ENCODE results near the gene CDH7. TPM values are rescaled to one million over a fixed set of nuclear protein-coding genes. Genes with fewer than 3 reads are reported as not detected.

CDH7 gene
- total RNA-seq, 4 donors from 2014 or later = 0.04 TPM; not detected in 3

DNA sequence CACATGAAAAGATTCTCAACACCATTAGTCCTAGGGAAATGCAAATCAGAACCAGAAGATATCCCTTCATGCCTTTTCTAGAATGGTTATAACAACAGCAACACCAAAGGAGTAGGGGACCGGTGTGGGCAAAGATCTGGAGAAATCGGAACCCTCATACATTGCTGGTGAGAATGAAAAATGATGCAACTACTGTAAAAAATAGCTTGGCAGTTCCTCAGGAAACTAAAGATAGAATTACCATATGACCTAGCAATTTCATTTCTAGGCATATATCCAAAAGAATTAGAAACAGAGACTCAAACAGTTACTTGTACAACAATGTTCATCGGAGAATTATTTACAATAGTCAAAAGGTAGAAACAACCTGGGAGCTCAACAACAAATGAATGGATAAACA, 29.2 kb upstream of the CDH7 start:
- Histone ChIP-seq H3K27me3 (no peaks in the 10 kb centered on the region), H3K4me1 (no peaks in the 10 kb centered on the region), H3K27ac (no peak overlapping the region), H3K9me3 (no peaks in the 10 kb centered on the region), H3K4me3 (no peak overlapping the region), H3K36me3 (no peaks in the 10 kb centered on the region)
- WGBS, 2 donors (ENCODE audit: low coverage in 1 of 2) = 14 to 20% methylated on average over 2 to 3 of the region's 3 CpGs
- no peak for ATAC-seq
- no peak for TF ChIP-seq CTCF (IDR thresholded peaks at IDR 0.05)
- no peak for TF ChIP-seq EP300 (IDR thresholded peaks at IDR 0.05)
- no peak for TF ChIP-seq POLR2AphosphoS5 (IDR thresholded peaks at IDR 0.05)
- TF ChIP-seq POLR2A (IDR thresholded peaks at IDR 0.05) = no peak

DNA sequence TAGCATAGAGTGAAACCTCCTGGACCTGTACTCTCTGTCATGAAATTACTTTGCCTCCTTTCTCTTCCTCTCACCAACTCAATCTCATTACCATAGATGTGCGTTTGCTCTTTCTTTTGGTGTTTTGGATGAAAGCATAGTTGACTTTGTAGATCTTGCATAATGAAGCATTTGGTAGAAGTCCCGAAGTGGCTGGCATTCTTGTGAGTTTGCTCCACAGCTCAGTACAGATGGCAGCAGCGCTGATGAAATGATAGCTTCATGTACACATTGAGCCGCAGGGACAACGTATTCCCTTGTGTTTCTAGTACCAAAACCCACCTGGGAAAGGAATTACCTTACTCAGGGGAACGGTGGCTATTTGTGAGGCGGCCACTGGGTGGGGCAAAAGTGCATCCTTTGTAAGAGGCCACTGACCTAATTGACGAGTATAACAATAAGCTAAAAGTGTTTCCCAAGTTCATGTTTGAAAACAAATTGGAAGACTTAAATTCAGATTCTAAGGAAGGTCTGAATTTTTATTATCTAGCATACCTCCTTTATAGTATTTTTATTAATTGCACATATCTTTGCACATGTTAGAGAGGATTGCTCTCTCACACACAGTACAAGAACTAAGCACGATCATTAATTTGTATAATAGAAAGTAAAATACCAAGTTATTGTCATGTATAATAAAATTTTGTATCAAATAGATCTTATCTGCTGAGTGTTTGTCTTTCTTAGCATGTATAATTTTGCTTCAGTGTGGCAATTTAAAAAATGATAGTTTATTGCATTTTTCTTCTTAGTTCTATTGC, 25.4 kb upstream of the CDH7 start:
- Histone ChIP-seq H3K4me1 (no peaks in the 10 kb centered on the region), H3K27ac (no peak overlapping the region), H3K4me3 (no peak overlapping the region), H3K27me3 (no peaks in the 10 kb centered on the region), H3K36me3 (no peaks in the 10 kb centered on the region), H3K9me3 (no peaks in the 10 kb centered on the region)
- no peak for TF ChIP-seq EP300 (IDR thresholded peaks at IDR 0.05)
- TF ChIP-seq CTCF (IDR thresholded peaks at IDR 0.05) = no peak
- no peak for TF ChIP-seq POLR2AphosphoS5 (IDR thresholded peaks at IDR 0.05)
- no peak for TF ChIP-seq POLR2A (IDR thresholded peaks at IDR 0.05)
- WGBS, 2 donors (ENCODE audit: low coverage in 1 of 2) = 30% methylated on average over 6 to 9 of the region's 9 CpGs
- ATAC-seq = no peak

GRCh38 chr18:65735155-65735554, 15.7 kb upstream of the CDH7 start:
- 68 to 83% methylated on average over 3 of the region's 3 CpGs for WGBS, 2 donors (ENCODE audit: low coverage in 1 of 2)

GRCh38 chr18:65737471-65737955, 13.3 kb upstream of the CDH7 start:
- no peaks in the 10 kb centered on the region for H3K27me3 ChIP-seq
- H3K27ac ChIP-seq = no peak overlapping the region
- 71% methylated on average over 2 of the region's 2 CpGs; no CpG with 5 or more reads in 1 of the 2 donors for WGBS, 2 donors (ENCODE audit: low coverage in 1 of 2)
- no peaks in the 10 kb centered on the region for H3K4me1 ChIP-seq
- H3K9me3 ChIP-seq = no peaks in the 10 kb centered on the region
- TF ChIP-seq CTCF (IDR thresholded peaks at IDR 0.05) (no peak), POLR2A (IDR thresholded peaks at IDR 0.05) (no peak), EP300 (IDR thresholded peaks at IDR 0.05) (no peak), POLR2AphosphoS5 (IDR thresholded peaks at IDR 0.05) (no peak)
- no peaks in the 10 kb centered on the region for H3K36me3 ChIP-seq
- no peak overlapping the region for H3K4me3 ChIP-seq
- ATAC-seq = no peak

More at GRCh38 chr18:65735155-65735554, 15.7 kb upstream of the CDH7 start:
- Histone ChIP-seq H3K27ac (no peak overlapping the region), H3K27me3 (no peaks in the 10 kb centered on the region), H3K4me3 (no peak overlapping the region), H3K36me3 (no peaks in the 10 kb centered on the region), H3K9me3 (no peaks in the 10 kb centered on the region), H3K4me1 (no peaks in the 10 kb centered on the region)
- no peak for TF ChIP-seq CTCF (IDR thresholded peaks at IDR 0.05)
- TF ChIP-seq POLR2A (IDR thresholded peaks at IDR 0.05) = no peak
- no peak for TF ChIP-seq POLR2AphosphoS5 (IDR thresholded peaks at IDR 0.05)
- TF ChIP-seq EP300 (IDR thresholded peaks at IDR 0.05) = no peak
- no peak for ATAC-seq

DNA sequence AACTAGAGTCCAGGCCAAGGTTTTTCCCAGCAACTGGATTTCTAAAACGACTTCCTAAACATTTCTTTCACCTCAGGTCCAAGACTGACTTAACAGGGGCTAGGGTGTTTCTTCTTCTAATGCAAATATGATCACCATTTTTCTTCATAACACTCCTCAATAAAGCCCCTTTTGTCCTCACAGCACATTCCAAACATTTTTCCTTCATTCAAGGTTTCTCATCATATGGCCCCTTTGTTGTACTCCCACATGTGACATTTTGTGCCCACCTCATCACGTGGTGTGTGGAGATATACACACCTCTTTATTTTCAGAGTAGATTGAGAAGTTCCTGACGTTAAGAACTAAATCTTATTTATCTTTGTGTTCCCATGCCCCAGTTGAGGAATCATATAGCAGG, 3.9 kb upstream of the CDH7 start:
- no peaks in the 10 kb centered on the region for H3K9me3 ChIP-seq
- H3K36me3 ChIP-seq = no peaks in the 10 kb centered on the region
- no peak for ATAC-seq
- peaks cover 0 to 18% (median 3%) of the 10 kb centered on the region in 3 donors for H3K4me1 ChIP-seq
- no peak overlapping the region for H3K4me3 ChIP-seq
- H3K27me3 ChIP-seq = peaks cover 38% of the 10 kb centered on the region
- WGBS, 2 donors (ENCODE audit: low coverage in 1 of 2) = 48 to 64% methylated on average over 3 of the region's 3 CpGs
- TF ChIP-seq CTCF (IDR thresholded peaks at IDR 0.05) (no peak), POLR2A (IDR thresholded peaks at IDR 0.05) (no peak), EP300 (IDR thresholded peaks at IDR 0.05) (no peak), POLR2AphosphoS5 (IDR thresholded peaks at IDR 0.05) (no peak)
- no peak overlapping the region for H3K27ac ChIP-seq

All from gastroesophageal sphincter (tissue), 4 donors.